GM19099 (cell line): Measurements from ENCODE around the gene SLC2A1.

Source experiments
- POLR2A ChIP-seq: IDR thresholded peaks from 3 replicates; pipeline ENCODE4 v1.6.1; 2011; ENCODE audit warnings: low read depth; ENCODE audit not compliant: insufficient read length; ENCODE audit errors: extremely low read depth

The SLC2A1 gene

GRCh38 chr1:42886046-42886739 lies 72.5 kb downstream of the SLC2A1 start:
- TF ChIP-seq POLR2A: no peak

GRCh38 chr1:42880384-42880783 lies 78.3 kb downstream of the SLC2A1 start:
- TF ChIP-seq POLR2A: no peak

GRCh38 chr1:42877380-42877779 lies 81.3 kb downstream of the SLC2A1 start:
- no peak for TF ChIP-seq POLR2A

- TF ChIP-seq POLR2A: no peak
Measured at GRCh38 chr1:42876009-42876408, 82.7 kb downstream of the SLC2A1 start.
